ENCODE data around the gene MRPL34.

DNA sequence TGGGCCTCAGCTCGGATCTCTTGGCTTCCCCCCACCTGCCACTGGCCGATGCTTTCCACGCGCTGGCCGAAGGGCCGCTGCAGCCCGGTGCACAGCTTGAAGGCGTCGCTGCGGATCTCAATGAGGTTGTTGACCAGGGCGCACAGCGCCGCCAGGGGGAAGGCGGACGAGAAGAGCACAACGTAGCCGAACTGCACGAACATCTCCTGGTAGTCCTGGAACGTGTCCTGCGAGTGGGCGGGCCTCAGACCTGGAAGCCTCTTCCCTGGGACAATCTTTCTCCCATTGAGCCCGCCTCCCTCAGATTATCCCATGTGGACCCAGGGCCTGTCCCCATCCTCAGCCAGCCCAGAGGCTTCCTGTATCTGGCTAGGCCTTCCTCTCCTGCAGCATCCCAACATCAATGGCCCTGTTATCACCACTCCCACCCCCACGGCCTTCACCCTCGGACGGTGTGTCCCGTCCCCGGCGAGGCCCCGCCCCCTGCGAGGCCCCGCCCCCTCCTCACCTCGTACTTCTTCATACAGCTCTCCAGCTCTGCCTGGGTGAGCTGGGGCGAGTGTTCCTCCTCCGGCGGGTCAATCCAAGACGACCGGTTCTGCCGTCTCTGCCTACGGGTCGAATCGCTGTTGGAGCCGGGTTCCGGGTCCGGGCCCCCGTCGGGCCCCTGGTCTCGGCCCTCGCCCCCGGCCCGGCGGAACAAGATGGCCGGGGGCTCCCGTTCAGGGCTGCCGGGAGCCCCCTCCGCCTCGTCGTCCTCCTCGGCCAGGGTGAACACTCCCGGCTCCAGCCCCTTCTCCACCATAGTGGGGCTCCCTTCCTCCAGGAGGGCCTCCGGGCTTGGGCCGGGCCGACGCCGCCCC is 22.2 kb downstream of the MRPL34 start:
- TF ChIP-seq, protein P1, sequence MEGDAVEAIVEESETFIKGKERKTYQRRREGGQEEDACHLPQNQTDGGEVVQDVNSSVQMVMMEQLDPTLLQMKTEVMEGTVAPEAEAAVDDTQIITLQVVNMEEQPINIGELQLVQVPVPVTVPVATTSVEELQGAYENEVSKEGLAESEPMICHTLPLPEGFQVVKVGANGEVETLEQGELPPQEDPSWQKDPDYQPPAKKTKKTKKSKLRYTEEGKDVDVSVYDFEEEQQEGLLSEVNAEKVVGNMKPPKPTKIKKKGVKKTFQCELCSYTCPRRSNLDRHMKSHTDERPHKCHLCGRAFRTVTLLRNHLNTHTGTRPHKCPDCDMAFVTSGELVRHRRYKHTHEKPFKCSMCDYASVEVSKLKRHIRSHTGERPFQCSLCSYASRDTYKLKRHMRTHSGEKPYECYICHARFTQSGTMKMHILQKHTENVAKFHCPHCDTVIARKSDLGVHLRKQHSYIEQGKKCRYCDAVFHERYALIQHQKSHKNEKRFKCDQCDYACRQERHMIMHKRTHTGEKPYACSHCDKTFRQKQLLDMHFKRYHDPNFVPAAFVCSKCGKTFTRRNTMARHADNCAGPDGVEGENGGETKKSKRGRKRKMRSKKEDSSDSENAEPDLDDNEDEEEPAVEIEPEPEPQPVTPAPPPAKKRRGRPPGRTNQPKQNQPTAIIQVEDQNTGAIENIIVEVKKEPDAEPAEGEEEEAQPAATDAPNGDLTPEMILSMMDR (IDR thresholded peaks at IDR 0.05; ENCODE audit: poor library complexity): peak; percentile 47
- TF ChIP-seq EZH2 (IDR thresholded peaks at IDR 0.05; ENCODE audit: borderline replicate concordance) (no peak), EZH2phosphoT487 (IDR thresholded peaks at IDR 0.05; ENCODE audit: low read depth, severe bottlenecking, unreplicated experiment) (no peak)
